Activated B cell treated with CpG ODN at 0.5 μM for 24 hours (primary cell): ENCODE measurements around the gene CDKN1B. TPM values are rescaled to one million over a fixed set of nuclear protein-coding genes. Genes with fewer than 3 reads are reported as not detected.

ENCODE experiments used
- ATAC-seq: fragments of 200-7000 bp; cut with Tn5 transposase; one replicate; pipeline ENCODE4 v1.10.0; 2021; ENCODE audit warnings: low read depth, mild to moderate bottlenecking, moderate library complexity
- CTCF ChIA-PET: fragments of 350-600 bp; sonication (Branson Sonifier 250); formaldehyde crosslinking; loops from one replicate; lab custom pipeline; 2021; ENCODE audit warnings: antibody characterized with exemption; lab: Charles Lee
- POLR2A ChIA-PET: fragments of 350-600 bp; sonication (Branson Sonifier 250); formaldehyde crosslinking; loops from one replicate; lab custom pipeline; 2021; ENCODE audit warnings: antibody characterized with exemption; lab: Charles Lee
- DNase-seq: peaks from one replicate; pipeline ENCODE4 v3.0.0; 2022
- H3K27ac Mint-ChIP-seq: one replicate; pipeline ENCODE4 v1.8.0; 2020; ENCODE audit warnings: mixed read lengths
- H3K27me3 Mint-ChIP-seq: one replicate; pipeline ENCODE4 v1.8.0; 2021; ENCODE audit warnings: mixed read lengths
- H3K36me3 Mint-ChIP-seq: one replicate; pipeline ENCODE4 v1.8.0; 2021; ENCODE audit warnings: low read depth, mixed read lengths
- H3K4me1 Mint-ChIP-seq: one replicate; pipeline ENCODE4 v1.8.0; 2021; ENCODE audit warnings: mixed read lengths
- H3K4me3 Mint-ChIP-seq: one replicate; pipeline ENCODE4 v1.8.0; 2020; ENCODE audit warnings: mild to moderate bottlenecking, mixed read lengths
- H3K9me3 Mint-ChIP-seq: one replicate; pipeline ENCODE4 v1.8.0; 2020; ENCODE audit warnings: mixed read lengths
- intact Hi-C: fragments of 100-400 bp; cut with micrococcal nuclease; formaldehyde crosslinking; loops from one replicate; pipeline ENCODE4 v1.15.1; 2024
- total RNA-seq: library from RNA; stranded (reverse); gene quantifications from 2 replicates; pipeline ENCODE4 v1.2.3, GENCODE V29; 2022
- TF ChIP-seq, protein P1 (sequence below): fragments of 200-600 bp; IDR thresholded peaks from one replicate; pipeline ENCODE4 v1.8.0; 2022; ENCODE audit warnings: antibody characterized with exemption, mild to moderate bottlenecking

Gene CDKN1B
- total RNA-seq, 1 donor from 2014 or later: 56.6 TPM

DNA sequence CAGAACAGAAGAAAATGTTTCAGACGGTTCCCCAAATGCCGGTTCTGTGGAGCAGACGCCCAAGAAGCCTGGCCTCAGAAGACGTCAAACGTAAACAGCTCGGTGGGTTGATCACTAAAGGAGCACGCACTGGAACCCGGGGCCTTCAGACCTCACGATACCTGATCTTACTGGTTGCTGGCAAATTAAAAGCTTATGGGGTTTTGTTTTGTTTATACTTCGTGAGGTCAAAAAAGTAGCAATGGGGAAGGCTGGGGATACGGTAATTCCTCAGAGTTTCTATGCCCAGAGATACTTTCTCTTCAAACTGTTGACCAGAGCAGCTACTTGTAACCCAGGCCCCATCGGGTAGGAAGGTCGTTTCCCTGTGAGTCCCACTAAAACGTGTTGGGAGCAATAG lies 1.7 kb downstream of the CDKN1B start:
- DNase-seq: no peak
- ChIA-PET CTCF (interaction anchor here (0.6 to 2.4 kb wide), 2 partner anchors 18 to 362 kb away, joined by 3 to 18 read pairs; partner anchors contain the start of gene BORCS5), POLR2A (interaction anchor here (0.6 to 15.4 kb wide), 8 partner anchors 6 to 708 kb away, joined by 3 to 389 read pairs (median 23); partner anchors contain the start of genes BORCS5 and GPR19)
- Mint-ChIP-seq H3K27me3 (no peaks in the 10 kb centered on the region), H3K4me3 (peak overlapping the region; percentile 98), H3K27ac (peak overlapping the region; percentile 97), H3K36me3 (peaks cover 52% of the 10 kb centered on the region), H3K4me1 (peaks cover 69% of the 10 kb centered on the region), H3K9me3 (no peaks in the 10 kb centered on the region)
- TF ChIP-seq, protein P1, sequence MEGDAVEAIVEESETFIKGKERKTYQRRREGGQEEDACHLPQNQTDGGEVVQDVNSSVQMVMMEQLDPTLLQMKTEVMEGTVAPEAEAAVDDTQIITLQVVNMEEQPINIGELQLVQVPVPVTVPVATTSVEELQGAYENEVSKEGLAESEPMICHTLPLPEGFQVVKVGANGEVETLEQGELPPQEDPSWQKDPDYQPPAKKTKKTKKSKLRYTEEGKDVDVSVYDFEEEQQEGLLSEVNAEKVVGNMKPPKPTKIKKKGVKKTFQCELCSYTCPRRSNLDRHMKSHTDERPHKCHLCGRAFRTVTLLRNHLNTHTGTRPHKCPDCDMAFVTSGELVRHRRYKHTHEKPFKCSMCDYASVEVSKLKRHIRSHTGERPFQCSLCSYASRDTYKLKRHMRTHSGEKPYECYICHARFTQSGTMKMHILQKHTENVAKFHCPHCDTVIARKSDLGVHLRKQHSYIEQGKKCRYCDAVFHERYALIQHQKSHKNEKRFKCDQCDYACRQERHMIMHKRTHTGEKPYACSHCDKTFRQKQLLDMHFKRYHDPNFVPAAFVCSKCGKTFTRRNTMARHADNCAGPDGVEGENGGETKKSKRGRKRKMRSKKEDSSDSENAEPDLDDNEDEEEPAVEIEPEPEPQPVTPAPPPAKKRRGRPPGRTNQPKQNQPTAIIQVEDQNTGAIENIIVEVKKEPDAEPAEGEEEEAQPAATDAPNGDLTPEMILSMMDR: no peak
- ATAC-seq: no peak
- intact Hi-C loops: loop anchor here (5.0 kb wide), 4 partner anchors 72 to 1648 kb away; partner anchors contain the start of genes ATF7IP and SMIM10L1

DNA sequence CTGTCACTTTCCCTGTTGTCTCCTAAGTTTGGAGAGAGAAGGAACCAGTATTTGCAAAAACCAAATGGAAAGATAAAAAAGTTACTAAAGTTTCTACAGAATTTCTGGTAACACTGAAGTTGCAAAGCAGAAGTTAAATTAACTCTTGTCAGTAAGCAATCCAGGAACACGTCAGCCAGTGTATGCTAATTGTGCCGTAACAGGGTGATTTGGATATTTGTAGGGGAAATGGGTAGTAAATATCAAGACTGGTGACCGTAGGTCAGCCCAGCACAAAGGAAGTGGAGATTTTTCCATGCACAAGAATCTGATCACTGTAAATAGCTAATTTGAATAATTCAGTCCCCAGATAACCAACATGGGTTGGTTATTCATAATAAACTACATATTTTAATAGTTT lies 2.3 kb downstream of the CDKN1B start:
- Mint-ChIP-seq H3K36me3 (peaks cover 54% of the 10 kb centered on the region), H3K9me3 (no peaks in the 10 kb centered on the region), H3K27me3 (no peaks in the 10 kb centered on the region), H3K27ac (peak overlapping the region; percentile 97), H3K4me3 (peak overlapping the region; percentile 98), H3K4me1 (peaks cover 63% of the 10 kb centered on the region)
- intact Hi-C loops: loop anchor here (5.0 kb wide), 4 partner anchors 72 to 1648 kb away; partner anchors contain the start of genes ATF7IP and SMIM10L1
- DNase-seq (no peak), ATAC-seq (no peak)
- ChIA-PET POLR2A (interaction anchor here (1.2 to 15.4 kb wide), 5 partner anchors 17 to 708 kb away, joined by 4 to 339 read pairs (median 42); partner anchors contain the start of genes BORCS5 and GPR19), CTCF (interaction anchor here (2.4 kb wide), 1 partner anchor 17 kb away, joined by 18 read pairs; no protein-coding TSS in a partner anchor)
- TF ChIP-seq, protein P1: no peak

DNA sequence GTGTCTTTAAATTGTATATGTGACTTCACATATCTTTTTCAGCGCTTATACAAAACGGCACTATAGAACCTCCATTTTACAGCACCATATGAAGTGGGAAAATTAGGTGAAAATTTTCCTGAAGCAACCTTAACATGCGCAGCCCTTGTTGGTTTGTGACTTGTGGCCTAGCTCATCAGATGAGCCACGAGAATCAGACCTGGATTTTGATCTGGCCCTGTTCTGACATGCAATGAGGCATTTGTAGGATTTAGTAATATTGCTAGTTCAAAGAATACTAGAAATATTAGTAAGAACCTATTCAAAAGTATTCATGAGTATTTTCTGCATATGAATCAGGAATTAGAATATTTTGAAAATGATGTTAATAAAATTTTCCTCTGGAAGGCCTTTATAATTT lies 2.9 kb downstream of the CDKN1B start:
- Mint-ChIP-seq H3K4me3 (peak overlapping the region; percentile 98), H3K27ac (peak overlapping the region; percentile 97), H3K36me3 (peaks cover 55% of the 10 kb centered on the region), H3K27me3 (no peaks in the 10 kb centered on the region), H3K4me1 (peaks cover 57% of the 10 kb centered on the region), H3K9me3 (no peaks in the 10 kb centered on the region)
- TF ChIP-seq, protein P1: no peak
- ChIA-PET CTCF (interaction anchor here (2.4 kb wide), 1 partner anchor 17 kb away, joined by 18 read pairs; no protein-coding TSS in a partner anchor), POLR2A (interaction anchor here (0.6 to 15.4 kb wide), 5 partner anchors 17 to 709 kb away, joined by 4 to 339 read pairs (median 42); partner anchors contain the start of genes BORCS5 and GPR19)
- ATAC-seq: no peak
- intact Hi-C loops: no loop called here
- DNase-seq: no peak

DNA sequence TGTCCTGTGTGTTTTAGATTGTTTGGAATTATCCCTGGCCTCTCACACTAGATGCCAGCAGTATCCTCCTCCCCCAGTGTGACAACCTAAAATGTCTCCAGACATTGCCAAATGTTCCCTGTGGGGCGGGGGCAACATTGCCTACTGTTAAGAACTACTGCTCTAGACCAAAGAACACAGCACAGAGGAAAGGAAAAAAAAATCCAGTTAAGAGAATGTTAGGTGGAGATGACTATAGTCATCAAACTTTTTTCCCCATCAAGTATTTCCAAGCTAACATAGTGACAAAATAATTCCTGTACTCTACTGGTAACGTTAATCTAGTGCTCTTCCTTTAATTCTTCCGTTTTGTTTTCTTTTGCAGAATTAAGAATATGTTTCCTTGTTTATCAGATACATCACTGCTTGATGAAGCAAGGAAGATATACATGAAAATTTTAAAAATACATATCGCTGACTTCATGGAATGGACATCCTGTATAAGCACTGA lies 3.5 kb downstream of the CDKN1B start:
- intact Hi-C loops: no loop called here
- Mint-ChIP-seq H3K4me1 (peaks cover 53% of the 10 kb centered on the region), H3K9me3 (no peaks in the 10 kb centered on the region), H3K27me3 (no peaks in the 10 kb centered on the region), H3K36me3 (peaks cover 59% of the 10 kb centered on the region), H3K27ac (peak overlapping the region; percentile 97), H3K4me3 (peak overlapping the region; percentile 61)
- DNase-seq: no peak
- TF ChIP-seq, protein P1: no peak
- ATAC-seq: no peak
- ChIA-PET CTCF (interaction anchor here (1.0 to 1.5 kb wide), 2 partner anchors 17 to 344 kb away, joined by 3 to 5 read pairs; no protein-coding TSS in a partner anchor), POLR2A (interaction anchor here (0.6 to 15.4 kb wide), 4 partner anchors 16 to 363 kb away, joined by 4 to 339 read pairs (median 175); partner anchors contain the start of genes BORCS5 and GPR19)
